Measurements from ENCODE around the gene NOP53.
"Not testable (repeated sequence)": the region's sequence is repeated elsewhere in the genome, so short reads cannot be mapped to it uniquely, and the experiment has no call there.

DNA sequence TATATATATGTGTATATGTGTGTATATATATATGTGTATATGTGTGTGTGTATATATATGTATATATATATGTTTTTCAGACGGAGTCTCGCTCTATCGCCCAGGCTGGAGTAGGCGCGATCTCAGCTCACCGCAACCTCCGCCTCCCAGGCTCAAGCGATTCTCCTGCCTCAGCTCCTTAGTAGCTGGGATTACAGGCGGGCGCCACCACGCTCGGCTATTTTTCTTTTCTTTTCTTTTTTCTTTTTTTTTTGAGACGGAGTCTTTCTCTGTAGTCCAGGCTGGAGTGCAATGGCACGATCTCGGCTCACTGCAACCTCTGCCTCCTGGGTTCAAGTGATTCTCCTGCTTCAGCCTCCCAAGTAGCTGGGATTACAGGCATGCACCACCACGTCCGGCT is 783 bp downstream of the NOP53 start:
- TF ChIP-seq, protein P1, sequence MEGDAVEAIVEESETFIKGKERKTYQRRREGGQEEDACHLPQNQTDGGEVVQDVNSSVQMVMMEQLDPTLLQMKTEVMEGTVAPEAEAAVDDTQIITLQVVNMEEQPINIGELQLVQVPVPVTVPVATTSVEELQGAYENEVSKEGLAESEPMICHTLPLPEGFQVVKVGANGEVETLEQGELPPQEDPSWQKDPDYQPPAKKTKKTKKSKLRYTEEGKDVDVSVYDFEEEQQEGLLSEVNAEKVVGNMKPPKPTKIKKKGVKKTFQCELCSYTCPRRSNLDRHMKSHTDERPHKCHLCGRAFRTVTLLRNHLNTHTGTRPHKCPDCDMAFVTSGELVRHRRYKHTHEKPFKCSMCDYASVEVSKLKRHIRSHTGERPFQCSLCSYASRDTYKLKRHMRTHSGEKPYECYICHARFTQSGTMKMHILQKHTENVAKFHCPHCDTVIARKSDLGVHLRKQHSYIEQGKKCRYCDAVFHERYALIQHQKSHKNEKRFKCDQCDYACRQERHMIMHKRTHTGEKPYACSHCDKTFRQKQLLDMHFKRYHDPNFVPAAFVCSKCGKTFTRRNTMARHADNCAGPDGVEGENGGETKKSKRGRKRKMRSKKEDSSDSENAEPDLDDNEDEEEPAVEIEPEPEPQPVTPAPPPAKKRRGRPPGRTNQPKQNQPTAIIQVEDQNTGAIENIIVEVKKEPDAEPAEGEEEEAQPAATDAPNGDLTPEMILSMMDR (conservative IDR thresholded peaks at IDR 0.05; ENCODE audit: low read length): not testable (repeated sequence)
- not testable (repeated sequence) for TF ChIP-seq EZH2phosphoT487 (IDR thresholded peaks at IDR 0.05; ENCODE audit: borderline replicate concordance, low read depth, low read length)

Data from OCI-LY7 (cell line).